ENCODE data around the gene LY6G5B.

- TF ChIP-seq CTCF (IDR thresholded peaks at IDR 0.05) (peak; percentile 19), EZH2phosphoT487 (IDR thresholded peaks at IDR 0.05) (peak; percentile 7), EZH2 (IDR thresholded peaks at IDR 0.05) (peak; percentile 54)
Observed at GRCh38 chr6:31681135-31681671, 11.4 kb downstream of the LY6G5B start.

Data from neural progenitor cell (in vitro differentiated cells).